GM21786 (cell line): ENCODE results near the gene WNT5B.

Experiments
- ATAC-seq: cut with Tn5 transposase; IDR thresholded peaks from one replicate; pipeline ENCODE4 v1.9.1; 2021; ENCODE audit not compliant: unreplicated experiment

Gene WNT5B

DNA sequence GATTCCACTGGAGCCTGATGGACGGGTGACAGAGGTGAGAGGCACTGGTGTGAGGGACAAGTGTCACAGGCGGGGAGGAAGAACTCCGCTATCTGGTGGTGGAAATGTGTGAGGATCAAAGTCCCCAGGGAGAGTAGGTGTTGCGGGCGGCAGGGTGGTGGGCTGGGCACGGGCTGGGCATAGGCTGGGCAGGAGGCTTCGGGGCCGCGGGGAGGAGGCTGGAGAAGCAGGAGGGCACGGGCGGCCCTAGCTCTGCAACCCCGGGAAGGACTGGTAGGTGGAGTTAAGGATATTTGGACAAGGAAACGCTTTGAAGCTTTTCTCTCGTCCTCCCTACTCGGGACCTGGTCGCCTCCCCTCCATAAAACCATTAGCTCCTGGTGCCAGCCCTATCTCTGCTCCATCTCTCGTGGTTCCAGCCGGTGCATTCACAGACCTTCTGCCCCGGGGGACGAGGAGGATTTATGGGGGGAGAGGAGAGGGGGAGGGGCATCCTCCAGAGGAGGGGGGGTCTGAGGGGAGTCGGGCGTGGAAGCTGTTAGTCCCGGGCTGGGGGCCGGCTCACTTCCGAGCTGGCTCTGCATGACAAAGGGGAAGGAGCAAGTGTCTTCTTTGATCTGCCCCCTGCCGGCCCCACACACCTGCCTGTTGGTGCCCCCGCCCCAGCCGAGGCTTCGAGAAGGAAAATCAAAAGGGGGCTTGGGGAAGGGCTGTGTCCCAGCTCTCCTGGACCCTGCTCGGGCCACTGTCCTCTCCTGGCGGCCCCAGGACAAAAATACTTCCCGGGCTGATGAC, 504 bp downstream of the WNT5B start:
- ATAC-seq = no peak

DNA sequence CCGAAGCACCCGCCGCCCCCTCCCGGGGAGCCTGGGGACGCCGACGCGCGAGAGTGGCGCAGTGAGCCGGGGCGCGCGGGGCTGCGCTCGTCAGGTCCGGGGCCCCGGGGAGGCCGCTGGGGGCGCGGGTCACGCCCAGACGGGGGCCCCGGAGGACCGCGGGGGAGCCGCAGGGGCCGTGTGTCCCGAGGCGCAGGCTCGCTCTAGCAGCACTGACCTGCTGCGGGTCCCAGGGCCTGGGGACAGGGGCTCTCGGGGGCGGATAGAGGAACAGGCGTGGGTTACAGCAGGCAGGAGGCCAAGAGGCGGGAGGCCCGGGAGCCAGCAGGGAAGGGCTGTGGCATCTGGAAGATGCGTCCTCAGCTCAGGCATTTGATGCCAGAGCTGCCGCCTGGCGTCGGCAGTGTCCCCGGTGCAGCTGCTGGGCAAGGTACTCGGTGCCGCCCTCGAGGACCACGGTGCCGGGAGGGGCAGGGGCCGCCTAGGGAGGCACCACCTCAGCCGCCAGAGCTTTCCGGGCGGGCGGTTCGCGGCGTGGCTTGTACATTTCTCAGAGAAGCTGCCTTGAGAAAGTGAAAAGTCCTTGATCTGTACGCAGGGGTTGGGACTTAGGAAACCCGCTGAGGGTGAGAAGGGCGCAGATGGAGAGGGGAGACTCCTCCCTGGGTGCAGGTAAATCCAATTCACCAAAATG, 1.2 kb downstream of the WNT5B start:
- ATAC-seq = no peak

DNA sequence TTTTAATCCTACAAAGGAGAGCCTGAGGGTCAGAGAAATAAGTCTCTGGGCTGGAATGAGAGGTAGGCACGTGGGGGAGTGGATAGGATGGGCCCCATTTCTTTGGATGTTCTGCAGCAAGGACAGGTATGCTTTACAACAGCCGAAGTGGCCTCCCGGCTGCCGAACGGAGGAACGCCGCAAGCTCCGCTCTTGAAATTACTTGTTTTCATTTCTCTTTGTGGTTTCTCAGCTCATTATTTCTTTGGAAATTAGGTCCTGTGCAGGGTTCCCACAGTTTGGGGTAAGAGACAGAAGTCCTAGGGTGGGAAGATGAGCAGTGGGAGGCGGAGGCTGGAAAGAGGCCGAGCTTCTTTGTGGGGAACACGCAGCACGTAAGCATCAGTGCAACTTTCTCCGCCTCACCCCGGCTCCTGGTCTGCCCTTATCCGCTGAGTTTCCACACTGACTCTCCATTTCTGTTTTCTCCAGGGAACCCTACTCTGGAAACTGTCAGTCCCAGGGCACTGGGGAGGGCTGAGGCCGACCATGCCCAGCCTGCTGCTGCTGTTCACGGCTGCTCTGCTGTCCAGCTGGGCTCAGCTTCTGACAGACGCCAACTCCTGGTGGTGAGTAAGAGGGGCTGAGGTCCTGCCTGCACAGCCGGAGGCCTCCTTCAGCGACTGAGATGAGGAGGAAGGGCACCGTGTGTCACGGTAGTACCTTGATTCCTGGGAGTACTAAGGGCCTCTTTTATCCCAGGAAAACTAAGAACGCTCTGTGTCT, 2.0 kb downstream of the WNT5B start:
- ATAC-seq = no peak

DNA sequence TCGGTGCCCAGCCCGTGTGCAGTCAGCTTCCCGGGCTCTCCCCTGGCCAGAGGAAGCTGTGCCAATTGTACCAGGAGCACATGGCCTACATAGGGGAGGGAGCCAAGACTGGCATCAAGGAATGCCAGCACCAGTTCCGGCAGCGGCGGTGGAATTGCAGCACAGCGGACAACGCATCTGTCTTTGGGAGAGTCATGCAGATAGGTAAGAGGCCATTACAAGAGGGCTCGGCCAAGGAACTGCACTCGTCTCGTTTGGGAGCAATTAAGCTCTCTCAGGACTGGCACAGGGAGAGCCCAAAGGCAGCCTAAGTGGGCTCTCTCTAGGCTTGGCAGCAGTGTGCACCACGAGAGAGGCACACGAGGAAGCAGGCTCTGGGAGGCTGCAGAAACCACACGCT, 3.7 kb downstream of the WNT5B start:
- no peak for ATAC-seq

DNA sequence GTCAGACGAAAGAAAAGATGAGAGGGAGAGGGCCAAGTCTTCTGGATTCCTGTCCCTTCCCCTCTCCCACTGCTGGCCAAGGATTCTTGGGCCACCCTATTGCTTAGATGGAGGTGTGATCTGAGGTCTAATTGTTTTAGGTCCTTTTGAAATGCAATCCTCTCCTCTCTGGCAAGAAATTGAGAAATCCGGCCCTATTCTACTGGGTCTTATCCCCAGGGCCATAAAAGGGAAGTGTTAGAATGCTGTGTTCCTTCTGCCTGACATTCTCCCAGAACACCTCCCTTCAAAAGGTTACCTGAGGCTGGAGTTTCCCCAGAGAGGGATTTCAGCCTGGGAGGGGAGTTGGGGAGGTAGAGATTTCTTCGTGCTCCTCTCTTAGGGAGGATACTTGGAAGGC, 4.4 kb downstream of the WNT5B start:
- no peak for ATAC-seq

DNA sequence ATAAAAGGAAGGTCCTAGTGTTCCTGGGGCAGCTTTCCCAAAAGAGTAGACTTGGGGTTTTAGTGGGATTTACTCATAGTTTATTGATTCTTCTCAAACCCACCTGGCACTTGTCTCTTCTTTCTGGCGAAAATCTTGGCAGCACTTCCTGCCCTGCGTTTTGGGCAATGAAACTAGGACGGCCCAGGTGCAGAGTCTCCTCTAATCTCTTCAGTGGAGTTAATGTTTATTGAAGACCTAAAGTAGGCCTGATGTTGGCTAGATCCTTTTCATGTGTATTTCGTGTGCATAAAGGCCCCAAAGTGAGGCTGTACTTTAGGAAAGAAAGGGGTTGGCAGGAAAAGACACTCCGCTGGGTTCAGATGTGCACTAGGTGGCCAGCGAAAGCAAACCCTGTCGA, 5.1 kb downstream of the WNT5B start:
- no peak for ATAC-seq

DNA sequence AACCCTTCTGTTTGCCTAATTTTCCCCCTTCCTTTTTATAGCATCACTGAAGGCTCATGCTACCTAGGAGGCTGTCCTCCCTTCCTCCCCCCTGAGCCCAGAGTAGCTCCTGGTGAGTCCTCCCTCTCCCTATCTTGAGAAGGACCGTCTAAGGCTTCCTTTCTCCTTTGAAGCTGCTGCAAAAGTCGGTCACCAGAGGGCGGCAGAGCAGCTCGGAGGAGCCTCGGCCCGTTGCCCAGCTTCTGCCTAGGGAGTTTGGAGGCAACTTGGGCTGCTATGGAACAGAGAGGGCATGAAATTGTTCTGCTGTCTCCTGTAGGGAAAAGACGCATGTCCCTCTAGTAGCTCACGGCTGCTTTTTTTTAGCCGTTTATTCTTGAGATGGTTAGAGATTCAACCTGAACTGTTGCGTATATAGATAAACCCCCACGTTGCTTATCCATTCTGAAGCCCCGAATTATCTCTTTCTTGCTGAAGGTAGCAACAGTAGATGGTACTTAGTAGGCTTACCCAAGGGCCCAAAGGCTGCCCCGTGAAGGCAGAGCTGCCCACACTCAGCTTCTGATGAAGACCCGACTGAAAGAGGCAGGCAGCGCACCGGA, 5.7 kb downstream of the WNT5B start:
- no peak for ATAC-seq

DNA sequence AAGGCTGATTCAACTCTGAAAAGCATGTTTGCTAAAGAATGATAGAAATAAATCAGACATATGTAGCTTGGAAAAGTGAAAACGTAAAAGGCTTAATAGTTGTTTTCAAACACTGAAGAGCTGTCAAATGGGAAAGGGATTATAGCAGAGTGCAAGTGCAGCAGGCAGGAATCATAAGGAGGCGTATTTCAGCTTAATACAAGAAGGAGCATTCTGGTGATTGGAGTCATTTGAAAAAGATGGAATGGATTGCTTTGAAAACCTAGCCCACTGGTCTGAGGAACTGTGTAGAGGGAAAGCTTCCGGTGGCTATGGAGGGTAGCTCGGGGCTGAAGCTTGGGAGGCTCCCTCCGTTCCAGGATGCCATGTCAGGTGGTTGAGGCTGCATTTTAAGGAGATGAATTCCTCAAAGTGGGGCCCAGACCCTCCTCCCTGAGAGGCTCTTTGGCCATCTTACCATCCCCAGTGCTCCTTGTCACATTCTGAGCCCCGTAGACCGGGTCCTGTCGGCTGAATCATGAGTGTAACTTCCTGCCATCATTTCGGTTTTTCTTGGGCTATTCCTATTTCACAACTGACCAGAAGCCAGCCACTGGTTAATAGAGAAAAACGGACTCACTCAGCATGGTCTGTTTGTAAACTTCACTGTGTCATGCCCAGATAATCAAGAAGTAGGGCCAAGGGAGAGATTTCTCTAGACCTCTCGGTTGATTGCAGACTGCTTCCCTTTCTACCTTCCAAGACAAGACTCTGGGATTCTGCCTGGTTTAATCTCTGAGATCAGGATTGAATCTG, 6.5 kb downstream of the WNT5B start:
- ATAC-seq = no peak

DNA sequence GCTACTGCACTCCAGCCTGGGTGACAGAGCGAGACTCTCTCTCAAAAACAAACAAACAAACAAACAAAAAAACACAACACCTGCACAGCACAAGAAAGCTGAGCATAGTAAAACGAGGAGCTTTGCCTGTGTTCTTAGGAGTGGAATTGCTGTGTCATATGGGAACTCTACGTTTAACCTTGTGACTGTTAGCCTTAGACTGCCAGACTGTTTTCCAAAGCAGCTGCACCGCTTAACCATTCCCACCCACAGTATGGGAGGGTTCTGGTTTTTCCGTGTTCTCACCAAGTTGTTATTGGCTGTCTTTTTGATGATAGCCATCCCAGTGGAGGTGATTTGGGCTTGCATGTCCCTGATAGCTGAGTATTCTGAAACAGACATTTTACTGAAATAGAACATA, 9.2 kb downstream of the WNT5B start:
- no peak for ATAC-seq

DNA sequence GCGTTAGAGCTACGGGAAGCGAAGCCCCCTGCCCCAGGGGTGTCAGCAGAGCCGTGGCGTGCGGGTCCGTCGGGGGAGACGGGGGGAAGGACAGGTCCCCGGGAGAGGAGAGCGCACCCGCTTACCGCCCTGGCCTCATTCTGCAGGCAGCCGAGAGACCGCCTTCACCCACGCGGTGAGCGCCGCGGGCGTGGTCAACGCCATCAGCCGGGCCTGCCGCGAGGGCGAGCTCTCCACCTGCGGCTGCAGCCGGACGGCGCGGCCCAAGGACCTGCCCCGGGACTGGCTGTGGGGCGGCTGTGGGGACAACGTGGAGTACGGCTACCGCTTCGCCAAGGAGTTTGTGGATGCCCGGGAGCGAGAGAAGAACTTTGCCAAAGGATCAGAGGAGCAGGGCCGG, 10.5 kb downstream of the WNT5B start:
- no peak for ATAC-seq

DNA sequence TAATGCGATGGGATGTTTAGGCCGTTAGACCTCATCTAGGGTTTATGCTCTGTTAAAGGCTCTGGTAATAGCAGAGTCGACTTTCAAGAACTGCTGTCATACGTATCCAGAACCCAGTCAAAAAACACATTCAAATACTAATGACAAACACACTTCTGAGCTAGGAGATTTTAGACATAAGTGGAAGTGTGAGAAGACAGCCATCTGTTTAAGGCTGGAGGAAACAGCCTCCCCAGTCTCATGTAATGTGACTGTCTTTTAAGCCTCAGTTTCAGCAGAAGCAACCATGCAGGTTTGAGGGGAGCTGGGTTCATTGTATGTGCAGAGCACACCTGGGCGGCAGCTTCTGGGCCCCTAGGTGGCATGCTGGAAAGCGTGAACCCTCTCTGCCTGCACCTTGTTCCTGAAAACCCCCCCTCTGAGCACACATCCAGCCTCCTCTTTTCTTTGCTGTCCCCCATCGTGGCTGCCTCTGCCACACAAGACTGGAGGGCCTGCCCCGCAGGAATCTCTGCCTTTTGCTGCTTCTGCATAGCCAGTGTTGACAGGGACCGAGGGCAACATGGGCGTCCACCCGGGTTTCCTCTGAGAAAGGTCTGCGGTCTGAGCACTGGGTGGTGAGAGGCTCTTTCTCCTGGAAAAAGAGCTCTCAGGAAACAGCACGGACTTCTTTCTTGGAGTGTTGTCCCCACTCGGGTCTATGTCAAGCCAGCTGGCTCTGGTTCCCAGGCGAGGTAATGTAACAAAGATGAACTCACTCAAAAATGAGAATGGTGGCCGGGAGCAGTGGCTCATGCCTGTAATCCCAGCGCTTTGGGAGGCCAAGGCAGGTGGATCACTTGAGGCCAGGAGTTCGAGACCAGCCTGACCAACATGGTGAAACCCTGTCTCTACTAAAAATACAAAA, 11.6 kb downstream of the WNT5B start:
- no peak for ATAC-seq

DNA sequence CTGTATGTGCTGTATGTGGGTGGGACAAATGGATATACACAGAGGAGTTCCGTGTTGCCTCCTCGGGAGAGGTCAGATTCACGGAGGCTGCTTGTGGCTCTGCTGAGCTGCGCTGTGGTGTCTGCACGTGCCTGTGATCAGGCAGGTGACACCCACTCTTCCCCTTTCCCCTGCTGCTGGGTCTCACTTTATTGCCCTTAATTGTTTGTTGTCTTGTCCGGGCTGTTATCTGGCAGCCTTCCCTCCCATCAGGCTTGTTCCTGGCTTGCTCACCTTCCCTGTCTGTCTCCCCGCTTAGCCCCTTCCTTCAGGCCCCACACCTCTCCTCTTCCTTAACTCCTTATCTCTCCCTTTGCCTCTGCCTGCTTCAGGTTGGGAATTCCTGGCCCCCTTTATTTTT, 13.5 kb downstream of the WNT5B start:
- ATAC-seq = no peak

DNA sequence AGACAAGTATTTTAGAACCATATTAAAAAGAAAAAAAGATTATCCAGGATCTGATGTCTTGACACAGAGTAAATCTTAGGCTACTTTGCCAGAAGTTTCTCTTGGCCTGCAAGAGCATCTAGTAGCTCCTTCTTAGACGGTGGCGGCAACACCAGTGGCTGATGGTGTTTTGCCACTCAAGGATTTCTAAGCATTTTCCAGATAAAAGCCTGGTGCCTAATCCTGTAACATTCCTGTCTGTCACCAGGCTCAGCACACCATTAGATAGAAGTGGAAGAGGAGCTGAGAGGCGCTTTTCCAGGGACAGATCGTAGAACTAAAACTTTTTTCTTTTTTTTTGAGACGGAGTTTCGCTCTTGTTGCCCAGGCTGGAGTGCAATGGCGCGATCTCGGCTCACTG, 14.0 kb downstream of the WNT5B start:
- no peak for ATAC-seq

DNA sequence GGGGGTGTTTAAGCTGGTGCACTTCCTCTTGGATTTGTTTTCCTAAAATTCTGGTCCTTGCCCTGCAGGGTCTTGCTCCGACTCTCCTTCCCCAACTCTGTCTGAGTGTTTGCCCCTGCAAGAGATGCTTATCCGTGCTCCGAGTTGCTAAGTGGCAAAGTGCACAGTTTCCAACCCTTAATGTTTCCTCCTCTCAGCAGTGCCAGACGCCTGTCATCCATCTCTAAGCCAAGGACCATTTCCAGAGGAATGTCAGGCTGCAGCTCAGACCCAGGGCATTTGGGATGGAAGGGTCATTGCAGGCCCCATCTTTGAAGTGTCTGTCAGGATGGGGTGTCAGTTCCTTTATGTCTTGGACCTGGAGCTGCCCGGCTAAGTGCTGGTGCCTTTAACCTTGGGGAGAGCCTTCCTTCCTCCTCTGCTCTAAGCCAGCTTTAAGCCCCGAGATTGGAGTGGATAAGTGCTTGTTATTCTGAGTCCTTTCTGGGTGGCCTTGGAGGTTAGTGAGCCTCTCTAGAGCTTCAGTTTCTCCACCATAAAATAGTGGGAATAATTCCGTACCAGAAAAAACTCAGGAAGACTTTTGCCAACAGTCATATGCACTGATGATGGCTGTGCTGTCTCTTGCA, 15.0 kb downstream of the WNT5B start:
- no peak for ATAC-seq

DNA sequence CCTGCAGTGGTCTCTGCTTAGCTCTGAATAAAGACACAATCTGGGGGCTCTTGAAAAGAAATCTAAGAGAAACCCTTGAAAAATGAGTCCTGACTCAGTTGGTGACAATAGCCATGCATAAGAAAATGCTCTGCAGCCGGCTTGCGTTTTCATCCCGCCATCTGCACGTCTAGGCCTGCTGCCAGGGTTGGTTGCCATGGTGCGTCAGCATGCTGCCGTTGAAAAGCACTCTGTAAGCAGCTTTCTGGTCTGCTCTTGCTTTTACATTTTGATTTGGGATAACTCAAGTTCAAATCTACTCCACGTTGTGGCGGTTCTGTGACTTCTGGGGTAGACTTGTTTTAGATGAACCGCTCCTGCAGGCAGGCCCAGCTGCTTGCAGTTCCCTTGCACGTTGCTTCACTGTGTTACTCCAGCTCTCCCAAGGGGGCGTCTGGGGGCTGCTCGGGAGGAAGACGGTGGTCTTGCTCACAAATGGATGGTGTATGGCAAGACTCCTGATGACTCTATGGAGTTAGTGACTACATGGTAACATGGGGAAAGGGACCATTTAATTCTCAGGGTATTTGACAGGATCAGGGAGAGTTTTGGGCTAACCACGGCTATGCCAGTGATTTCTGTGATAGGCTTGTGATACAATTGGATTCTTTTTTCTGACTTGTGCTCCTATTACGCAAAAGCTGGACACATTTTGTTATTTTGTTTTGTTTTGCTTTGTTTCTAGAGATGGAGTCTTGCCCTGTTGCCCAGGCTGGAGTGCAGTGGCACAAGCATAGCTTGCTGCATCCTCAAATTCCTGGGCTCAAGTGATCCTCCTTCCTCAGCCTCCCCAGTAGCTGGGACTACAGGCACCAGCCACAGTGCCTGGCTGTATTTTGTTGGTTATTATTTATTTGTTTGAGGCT, 15.8 kb downstream of the WNT5B start:
- ATAC-seq = no peak

DNA sequence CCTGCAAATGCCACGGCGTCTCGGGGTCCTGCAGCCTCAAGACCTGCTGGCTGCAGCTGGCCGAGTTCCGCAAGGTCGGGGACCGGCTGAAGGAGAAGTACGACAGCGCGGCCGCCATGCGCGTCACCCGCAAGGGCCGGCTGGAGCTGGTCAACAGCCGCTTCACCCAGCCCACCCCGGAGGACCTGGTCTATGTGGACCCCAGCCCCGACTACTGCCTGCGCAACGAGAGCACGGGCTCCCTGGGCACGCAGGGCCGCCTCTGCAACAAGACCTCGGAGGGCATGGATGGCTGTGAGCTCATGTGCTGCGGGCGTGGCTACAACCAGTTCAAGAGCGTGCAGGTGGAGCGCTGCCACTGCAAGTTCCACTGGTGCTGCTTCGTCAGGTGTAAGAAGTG, 16.8 kb downstream of the WNT5B start:
- no peak for ATAC-seq

DNA sequence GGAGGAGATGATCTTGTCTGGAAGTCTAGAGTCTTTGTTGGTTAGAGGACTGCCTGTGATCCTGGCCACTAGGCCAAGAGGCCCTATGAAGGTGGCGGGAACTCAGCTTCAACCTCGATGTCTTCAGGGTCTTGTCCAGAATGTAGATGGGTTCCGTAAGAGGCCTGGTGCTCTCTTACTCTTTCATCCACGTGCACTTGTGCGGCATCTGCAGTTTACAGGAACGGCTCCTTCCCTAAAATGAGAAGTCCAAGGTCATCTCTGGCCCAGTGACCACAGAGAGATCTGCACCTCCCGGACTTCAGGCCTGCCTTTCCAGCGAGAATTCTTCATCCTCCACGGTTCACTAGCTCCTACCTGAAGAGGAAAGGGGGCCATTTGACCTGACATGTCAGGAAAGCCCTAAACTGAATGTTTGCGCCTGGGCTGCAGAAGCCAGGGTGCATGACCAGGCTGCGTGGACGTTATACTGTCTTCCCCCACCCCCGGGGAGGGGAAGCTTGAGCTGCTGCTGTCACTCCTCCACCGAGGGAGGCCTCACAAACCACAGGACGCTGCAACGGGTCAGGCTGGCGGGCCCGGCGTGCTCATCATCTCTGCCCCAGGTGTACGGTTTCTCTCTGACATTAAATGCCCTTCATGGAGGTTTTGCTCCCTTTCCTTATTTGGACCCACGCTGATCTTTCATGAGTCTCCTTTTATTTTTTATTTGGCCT, 17.7 kb downstream of the WNT5B start:
- no peak for ATAC-seq

DNA sequence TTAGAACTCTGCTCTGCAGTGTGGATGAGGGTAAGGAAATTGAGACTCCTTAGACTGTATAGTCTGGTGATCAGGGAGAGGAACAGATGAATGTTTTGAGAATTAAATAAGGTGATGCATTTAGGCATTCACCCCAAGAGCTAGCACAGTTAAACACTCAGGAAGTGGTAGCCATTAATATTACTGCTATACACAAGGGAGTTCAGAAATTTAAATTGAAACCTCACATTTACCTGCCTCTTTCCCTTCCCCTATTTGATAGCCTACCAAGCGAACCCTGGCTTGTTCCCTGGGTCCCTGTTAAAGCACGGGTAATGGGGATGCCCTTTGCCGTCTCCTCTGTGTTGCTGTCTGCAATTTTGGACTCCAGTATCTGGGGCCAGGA, 18.2 kb downstream of the WNT5B start:
- ATAC-seq = no peak
